Epidermal melanocyte (primary cell): ENCODE data around the gene RBM46.

Experiments used
- DNase-seq: peaks from one replicate; pipeline ENCODE4 v3.0.0; 2011; ENCODE audit warnings: low spot score; ENCODE audit not compliant: insufficient read length

The RBM46 gene, protein sequence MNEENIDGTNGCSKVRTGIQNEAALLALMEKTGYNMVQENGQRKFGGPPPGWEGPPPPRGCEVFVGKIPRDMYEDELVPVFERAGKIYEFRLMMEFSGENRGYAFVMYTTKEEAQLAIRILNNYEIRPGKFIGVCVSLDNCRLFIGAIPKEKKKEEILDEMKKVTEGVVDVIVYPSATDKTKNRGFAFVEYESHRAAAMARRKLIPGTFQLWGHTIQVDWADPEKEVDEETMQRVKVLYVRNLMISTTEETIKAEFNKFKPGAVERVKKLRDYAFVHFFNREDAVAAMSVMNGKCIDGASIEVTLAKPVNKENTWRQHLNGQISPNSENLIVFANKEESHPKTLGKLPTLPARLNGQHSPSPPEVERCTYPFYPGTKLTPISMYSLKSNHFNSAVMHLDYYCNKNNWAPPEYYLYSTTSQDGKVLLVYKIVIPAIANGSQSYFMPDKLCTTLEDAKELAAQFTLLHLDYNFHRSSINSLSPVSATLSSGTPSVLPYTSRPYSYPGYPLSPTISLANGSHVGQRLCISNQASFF

DNA sequence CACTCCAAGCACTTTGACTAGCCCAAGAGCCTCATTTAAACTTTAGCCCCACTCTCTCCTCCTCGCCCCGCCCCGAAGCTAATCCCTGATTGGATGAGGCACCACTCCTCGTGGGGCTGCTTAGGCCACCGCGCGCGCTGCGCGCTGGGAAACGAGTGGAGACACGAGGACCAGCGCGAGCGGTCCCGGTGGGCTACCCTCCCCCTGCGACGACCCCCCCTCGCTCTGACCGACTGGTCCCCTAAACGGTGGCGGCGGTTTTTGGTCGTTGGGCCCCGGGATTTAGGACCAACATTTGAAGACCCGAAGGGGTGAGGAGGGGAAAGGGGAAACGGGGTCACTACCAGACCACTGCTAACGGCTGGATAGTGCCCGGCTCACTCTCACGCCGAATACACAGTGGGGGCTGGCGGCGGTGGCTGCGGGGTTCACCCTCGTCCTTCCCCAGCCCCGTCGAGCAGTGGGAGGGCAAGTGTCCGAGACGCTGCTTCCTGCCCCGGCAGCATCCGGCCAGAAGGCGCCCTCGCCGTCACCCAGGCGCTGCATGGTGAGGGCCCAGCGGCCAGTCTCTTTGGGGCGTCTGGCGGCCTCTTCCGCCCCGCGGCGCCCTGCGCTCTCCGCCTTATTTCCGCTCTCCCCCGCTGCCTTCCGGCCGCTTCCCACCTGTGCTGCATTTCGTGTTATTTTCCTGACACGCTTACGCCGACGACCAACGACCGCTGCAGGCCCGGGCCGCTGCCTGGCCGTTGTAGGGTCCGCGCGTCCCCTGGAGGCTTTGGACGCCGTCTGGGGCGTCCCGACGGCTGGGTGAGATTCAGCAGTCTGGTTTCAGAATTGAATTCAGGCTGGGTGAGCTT is at the start of gene RBM46:
Gene RBM46, plus strand, starts transcription at position 147 of the 857 bp plus-strand sequence. CDS start 15,481 bp downstream, outside the sequence.
- DNase-seq: no peak

DNA sequence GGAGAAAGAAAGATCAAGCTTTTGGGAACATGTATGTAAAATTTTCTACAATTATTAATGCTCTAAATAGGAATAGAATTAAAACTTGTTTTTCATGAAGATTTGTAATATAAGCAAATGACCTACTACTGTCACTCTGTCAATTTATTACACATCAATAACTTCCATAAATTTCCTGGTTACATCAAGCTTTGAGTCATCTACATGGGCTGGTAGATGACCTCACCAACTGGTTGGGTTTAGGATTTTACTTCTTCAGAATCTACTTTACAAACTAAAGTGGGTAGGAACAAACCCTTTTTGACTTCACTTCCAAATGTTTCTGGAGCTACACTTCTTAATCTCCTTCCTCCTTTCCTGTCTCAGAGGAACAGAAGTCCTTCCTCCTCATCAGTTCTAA is 49.3 kb upstream of the RBM46 start:
- no peak for DNase-seq

DNA sequence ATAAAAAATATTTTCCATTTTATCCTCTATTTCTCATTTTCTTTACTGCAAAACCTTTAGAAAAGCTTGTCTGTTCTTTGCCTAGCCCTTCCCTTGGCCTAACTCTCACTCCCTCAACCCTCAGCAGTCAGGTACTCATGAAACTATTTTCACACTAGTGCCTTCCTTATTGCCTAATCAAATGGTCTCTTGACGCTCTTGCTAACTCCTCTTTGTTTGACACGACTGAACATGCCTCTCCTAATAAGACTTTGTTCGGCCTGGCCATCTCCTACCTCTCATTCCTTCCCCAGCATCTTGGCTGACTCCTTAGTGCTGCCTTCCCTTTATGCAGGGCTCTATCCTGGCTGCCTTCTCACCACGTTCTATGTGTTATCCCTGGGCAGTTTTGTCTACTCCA is 48.4 kb upstream of the RBM46 start:
- no peak for DNase-seq

DNA sequence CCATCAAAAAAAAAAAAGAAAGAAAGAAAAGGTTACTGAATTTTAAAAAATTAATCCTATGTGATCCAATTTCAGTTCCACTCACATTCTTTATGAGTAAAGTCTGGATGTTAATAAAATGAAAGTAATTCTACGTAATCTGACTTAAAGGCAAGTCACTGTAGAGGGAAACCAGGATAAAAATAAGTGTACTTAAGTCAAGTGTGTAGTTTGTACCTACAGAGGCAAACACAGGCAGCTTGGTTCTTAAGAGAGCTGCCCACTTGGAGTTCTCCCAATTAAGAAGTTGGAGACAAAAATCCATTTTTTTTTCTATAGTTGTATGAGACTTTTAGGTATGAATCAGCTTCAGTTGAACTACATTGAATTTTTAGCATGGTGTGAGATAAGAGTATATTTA is 44.3 kb upstream of the RBM46 start:
- DNase-seq: no peak

DNA sequence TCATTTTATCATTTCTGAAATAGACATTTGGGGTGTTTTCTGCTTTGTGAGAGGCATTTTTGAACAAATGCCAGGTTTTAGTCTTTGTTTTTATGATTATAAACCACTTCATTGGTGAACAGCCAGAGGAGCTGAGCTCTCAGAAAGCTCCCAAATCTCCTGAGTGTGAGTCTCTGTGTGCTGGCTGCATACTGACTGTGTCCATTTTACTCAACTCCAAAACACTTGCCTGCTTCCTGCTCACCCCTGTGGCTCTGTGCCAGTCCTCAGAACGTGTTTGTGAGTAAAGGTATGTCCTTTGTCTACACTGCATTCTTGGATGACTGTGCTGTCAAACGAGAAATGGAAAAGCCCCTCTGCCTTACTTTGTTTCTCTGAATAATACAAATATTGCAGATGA is 42.6 kb upstream of the RBM46 start:
- no peak for DNase-seq

DNA sequence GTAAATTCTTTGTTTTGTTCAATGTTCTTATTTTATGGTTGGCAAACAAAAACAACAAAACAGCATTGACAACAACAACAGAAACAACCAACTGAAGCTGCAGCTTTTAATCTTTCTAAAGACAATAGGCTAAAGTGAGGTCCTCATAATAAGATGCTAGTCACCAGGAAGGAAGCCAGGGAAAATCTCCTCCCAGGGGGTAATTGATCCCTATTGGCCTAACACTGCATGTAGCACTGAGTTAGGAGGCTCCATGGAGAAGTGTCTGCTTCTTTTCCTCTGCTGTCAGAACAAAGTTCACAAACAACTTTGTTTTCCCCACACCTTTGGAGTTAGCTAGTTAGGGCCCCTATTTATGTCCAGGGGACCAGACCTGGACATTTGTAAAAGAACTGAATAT is 42.0 kb upstream of the RBM46 start:
- DNase-seq: no peak

DNA sequence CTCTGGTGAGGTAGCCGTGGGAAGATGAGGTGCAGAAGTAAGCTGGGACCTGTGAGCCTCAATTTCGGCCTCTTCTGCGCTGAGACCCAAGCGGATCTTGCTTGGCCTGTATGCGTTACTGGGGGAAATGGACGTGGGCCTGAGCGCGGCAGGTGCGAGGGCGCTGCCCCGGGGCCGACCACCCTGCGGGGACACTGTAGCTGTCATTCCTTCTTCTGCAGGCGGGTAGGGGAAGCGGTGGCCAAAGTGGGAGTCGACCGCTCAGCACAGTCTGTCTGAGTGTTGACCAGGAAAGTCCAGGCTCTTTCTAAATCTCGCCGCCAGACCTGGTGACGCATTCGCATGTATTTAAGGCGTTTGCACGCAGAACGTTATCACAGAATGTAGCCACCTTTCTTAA is 40.6 kb upstream of the RBM46 start:
- no peak for DNase-seq

DNA sequence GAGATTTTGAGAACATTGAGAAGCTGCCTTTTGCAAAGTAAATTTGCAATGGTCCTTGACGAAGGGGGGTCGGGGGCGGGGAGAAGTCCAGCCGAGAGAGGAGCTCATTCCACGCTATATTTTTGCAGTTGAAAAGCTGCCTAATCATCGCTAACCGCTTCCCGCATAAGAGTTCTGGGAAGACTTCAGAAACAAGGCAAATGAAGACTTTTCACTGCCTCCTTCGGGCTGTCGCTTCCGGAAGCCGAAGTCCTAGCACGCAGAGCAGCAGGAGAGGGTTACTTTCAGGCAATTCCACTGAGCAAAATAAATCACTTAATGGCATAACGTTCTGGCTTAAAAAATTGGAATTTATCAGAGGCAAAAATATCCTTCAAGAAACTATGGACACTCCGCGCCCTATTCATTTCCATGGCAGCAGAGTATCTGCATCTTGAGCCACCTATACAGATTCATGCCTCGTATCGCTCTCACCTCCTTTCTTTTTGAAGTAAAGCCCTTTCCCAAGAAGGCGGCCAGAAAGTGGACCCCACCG is 39.9 kb upstream of the RBM46 start:
- DNase-seq: no peak

DNA sequence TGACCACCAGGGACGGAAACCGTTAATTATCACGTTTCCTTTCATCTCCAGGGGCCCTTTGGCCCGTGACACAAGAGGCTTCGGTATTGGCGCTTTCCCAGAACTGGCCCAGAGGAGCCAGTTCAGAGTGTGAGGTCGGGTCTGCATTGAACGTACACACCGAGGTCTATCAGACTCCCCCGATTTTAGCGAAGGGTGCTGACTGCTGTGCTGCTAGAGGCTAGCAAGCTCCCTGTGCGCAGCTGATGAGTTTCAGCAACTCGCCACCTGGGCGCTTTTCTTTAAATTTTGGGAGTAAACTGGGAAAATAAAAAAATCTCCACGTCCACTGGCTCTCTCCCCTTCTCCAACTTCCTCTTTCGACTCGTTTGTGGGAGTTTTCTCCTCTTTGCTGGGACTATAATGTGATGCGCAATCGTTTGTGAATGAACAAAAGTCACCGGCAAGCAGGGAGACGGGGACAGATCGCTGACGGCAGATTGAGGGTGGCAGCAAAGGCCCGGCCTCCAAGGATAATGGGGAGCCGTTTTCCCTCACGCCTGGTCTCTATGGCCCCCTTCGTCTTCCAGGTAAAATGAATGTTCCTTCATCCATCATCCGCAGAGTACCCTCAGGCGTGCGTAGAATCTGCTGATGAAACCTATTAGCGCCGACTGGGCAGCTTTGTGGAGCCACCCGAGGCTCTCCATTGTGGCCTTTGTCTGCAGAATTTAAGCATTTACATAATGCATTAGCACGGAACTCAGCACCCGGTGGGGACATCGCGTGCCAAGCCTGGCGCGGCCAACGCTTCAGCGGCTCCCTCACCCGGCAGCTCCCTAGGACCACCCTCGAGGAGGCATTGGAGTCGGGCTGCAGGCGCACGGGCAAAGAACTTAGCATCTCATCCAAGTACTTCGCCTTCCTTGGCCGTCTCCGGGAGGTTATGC is 38.9 kb upstream of the RBM46 start:
- no peak for DNase-seq

DNA sequence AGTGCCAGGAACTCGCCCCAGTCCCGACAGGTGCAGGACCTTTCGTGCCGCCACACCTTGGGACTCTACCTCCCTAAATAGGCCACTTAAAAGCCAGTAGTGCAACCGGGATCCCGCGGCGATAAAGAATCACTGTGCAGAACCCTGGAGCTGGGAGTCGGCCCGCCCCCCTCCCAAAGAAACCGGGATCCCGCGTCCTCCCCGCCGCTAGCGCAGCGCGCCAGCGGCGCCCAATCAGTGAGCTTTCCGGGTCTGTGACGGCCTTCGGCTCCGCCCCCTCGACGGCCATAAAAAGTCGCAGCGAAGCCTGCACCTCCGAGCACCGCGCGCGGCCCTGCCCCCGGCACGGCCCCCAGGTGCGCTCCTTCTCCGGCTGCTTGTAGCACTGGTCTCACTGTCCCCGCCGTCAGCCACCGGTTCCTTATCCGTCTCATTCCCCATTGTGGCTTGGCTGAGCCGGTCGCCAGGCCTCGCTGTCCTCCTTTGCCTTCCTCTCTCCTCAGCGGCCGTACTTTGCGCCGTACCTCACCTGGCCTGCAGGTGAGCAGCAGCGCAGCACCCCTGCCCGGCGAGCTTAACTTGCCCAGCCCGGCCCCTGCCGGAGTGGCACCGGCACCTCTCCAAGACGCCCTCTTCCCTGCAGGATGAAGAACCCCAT is 37.3 kb upstream of the RBM46 start, which contains the start of gene LRAT:
Gene LRAT, plus strand, starts transcription at position 318 of the 658 bp plus-strand sequence. Its CDS starts 327 bp downstream, at position 645.
- peak; percentile 54 for DNase-seq

DNA sequence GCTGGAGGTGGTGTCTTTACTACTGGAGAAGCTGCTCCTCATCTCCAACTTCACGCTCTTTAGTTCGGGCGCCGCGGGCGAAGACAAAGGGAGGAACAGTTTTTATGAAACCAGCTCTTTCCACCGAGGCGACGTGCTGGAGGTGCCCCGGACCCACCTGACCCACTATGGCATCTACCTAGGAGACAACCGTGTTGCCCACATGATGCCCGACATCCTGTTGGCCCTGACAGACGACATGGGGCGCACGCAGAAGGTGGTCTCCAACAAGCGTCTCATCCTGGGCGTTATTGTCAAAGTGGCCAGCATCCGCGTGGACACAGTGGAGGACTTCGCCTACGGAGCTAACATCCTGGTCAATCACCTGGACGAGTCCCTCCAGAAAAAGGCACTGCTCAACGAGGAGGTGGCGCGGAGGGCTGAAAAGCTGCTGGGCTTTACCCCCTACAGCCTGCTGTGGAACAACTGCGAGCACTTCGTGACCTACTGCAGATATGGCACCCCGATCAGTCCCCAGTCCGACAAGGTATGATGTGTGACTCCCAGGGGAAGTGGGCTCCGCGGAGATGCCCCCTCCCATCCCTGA is 36.6 kb upstream of the RBM46 start:
- DNase-seq: no peak

DNA sequence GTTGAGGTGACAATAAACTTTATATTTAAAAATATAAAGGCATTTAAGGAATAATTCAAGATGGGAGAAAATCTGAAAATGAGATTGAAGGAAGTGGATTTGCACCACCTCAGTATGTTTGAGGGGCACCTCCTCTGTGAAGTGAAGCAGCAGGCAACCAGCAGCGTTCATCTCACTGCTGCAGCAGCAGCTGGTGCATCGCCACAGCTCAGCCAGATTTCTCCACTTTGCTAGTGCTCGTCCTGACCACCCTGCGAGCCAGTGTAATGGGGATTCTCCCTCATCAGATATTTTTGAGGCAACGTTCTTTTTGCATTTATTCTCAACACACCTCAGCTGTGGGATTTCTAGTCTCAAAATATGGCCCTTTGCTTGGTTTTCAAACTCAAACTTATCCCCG is 23.4 kb upstream of the RBM46 start:
- DNase-seq: no peak

DNA sequence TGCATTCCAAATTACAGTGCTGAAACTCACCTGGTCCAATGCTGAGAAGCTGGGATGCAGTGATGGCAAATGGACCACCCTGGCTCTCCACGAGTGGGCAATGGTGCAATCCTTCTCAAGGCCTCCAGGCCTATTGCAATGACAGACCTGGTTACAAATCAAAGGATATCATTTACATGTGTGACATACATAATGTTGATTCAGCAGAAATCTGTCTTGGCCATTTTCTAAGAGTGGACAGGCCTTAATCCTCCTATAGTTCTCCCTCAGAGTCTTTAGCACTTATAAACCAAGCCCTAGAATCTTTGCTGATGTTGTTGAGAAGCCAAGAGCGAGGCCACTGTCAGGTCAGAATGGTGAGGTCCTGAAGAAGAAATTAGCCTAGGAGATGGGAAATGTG is 20.2 kb upstream of the RBM46 start:
- DNase-seq: no peak

DNA sequence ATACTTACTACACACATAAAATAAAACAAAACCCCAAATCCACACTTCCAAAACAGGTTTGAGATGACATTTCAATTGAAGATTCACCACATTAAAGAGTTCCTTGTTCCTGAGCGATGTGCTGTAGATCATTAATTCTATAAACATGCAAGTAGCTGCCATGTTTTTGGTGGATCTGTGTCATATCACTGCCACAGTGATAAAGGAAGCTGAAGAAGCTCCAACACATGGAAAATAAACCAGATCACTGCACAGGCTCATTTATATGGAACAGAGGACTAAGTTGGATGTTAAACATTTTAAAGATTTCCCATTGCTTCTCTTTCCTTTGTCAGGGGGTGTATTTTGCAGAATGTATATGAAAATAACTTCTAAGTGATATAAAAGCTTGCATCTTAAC is 2.8 kb upstream of the RBM46 start:
- no peak for DNase-seq

DNA sequence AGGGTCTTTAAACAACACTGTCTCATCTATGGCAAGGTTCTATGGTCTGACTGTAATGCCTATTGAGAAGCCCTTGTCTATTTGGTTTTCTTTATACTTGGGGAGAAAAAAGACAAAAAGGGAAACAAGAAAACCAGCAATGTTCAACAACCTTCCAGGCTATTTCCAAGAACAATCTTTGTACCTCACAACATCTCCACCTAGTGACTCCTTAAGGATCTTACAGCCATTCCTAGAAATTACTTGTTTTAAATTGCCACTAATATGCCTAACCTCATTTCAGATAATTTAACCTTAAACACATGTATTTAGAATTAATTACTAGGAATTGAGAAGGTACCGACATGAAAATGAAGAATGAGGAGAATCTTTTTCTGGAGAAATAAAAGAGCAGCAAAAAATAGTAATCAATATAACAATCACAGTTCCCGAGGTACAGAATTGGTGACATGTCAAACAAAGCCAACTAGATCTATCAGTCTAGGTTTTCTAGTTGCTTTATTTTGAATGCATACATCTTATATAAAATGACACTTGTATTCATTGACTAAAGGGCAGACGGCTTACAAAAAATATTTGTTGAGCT is 1.6 kb upstream of the RBM46 start:
- DNase-seq: peak; percentile 66

DNA sequence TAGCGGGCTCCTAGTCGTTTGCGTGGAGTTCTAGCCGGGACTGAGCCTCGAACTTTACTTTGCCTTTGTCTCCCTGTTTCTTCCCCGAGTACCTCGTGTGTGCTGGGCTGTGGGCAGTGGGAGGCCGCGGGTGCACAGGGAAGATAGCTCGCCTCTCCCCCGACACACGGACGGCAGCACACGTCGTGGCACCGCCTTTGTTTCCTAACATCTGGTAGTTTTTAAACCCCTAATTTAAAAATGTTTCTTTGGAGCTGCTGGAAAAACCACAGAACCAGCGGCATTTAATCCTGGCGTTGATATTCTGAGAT is 866 bp downstream of the RBM46 start:
- no peak for DNase-seq

DNA sequence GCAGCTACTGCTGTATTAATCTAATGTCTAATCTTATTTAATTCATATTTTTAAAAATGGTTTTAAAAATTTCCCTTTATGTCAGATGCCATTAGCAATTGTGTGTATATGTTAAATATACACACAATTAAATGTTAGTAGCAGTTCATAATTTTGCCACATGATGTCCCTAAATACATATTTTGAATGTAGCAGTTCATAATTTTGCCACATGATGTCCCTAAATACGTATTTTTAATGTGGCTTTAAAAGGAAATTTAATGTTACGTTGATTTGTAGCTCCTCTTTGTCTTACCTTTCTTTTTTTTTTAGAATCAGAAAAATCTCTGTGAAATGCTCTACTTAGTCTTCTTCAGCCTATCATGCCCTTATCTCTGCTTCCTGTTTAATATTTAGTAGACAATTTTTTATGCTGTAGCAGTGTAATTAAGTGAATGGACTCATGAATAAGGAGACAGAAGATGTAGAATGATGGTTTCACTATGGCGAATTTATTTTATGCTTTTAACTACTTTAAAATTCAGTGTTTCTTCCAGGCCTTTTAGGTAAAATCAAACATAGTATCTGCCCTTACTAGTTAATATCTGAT is 26.1 kb downstream of the RBM46 start:
- no peak for DNase-seq

DNA sequence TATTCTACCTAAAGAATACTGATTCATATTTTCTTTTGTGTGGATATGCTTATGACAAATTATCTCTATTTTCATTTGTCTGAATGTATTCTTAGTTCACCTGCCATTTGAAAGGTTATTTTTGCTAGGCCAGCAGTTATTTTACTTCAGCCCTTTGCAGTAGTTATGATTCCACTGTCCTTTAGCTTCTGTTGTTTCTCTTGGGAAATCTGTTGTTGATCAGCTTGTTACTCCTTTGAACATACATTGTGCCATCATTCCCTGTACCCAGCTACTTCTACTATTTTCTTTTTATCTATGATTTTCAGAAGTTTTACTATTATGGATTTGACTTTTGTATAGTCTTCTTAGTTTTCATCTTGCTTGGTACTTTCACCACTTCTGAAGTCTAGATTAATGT is 37.2 kb downstream of the RBM46 start:
- no peak for DNase-seq

DNA sequence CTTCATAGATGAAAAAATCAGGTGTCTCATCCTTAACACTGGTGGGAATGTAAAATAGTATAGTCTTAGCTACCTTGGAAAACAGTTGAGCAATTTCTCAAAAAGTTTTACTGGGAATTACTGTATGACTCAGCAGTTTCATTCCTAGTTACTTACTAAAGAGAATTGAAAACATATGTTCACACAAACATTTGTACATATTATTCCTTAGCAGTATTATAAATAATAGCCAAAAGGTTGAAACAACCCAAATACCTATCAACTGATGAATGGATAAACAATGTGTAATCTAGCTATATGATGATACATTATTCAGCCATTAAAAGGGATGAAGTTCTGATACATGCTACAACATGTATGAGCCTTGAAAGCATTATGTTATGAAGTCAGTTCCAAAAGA is 41.7 kb downstream of the RBM46 start:
- DNase-seq: no peak
